HG02678 (cell line): ENCODE data around the gene BBS1.
"Not testable (repeated sequence)": the region's sequence is repeated elsewhere in the genome, so short reads cannot be mapped to it uniquely, and the experiment has no call there.

Experiments used
- ATAC-seq: cut with Tn5 transposase; IDR thresholded peaks from one replicate; pipeline ENCODE4 v1.9.1; 2021; ENCODE audit warnings: mild to moderate bottlenecking, moderate library complexity; ENCODE audit not compliant: unreplicated experiment

BBS1 gene

DNA sequence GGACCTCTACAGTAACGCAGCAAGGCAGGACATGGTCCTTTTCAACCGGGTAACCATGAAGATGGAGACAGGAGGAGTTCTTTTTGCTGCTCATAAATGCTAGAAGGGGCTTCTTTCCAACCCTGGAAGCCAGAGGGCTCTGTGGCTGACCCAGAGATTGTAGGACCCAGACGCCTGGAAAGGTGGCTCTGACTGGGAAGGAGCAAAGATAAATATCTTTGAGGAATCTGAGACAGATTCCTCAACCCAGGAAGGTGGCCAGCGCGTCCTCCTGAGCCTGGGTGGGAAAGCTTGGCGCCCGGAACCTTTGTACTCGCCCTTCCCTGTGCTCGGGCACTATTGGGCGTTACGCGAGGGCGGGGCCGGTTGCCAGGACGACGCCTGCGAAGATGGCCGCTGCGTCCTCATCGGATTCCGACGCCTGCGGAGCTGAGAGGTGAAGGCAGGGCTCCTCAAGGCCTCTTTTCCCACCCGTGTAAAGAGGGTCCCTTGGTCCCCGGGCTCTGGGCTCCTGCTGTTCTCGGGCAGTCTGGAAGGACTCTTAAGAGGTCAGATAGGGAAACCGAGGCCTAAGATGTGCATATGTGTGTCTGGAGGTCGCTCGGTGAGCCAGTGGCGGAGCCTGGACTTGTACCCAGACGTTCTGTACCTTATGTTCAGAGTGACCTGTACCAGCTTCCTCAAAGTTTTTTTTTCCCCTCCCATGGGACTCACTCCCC lies at the start of gene BBS1:
Gene BBS1 (plus strand): TSS at position 365 of the 719 bp plus-strand sequence. CDS start 25 bp downstream, at position 390.
- ATAC-seq = peak; percentile 88

DNA sequence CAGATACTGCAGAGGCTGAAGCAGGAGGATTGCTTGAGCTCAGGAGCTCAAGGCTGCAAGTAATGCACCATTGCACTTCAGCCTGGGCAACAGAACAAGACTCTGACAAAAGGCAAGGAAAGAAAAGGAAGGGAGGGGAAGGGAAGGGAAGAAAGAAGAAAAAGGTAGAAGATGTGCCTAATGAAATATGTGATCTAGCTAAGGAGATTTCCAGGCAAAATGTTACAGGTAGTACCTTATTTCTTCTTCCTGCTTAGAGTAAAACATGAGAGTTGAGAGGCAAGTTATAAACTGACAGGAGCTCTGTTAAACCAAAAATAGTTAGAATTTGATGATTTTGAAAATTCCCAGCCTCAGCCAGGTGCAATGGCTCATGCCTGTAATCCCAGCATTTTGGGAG lies 48.4 kb upstream of the BBS1 start:
- no peak for ATAC-seq

DNA sequence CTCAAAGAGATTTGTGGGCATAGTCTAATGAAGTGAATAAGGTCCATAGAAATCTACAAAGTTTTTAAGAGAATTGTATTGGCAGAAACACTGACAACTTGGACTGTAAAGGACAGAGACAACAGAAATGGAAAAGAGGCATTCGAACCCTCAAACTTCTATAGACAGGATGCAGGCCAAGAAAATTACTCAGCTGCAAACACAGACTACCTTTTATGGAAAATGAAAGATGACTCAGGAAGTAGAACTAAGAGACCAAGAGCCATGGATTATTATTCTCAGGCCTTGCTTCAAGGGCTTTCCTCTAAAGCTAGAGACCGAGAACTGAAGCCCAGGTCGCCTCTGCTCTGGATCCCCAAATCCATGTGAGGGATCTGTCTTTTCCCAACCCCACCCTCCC lies 47.5 kb upstream of the BBS1 start:
- ATAC-seq = no peak

DNA sequence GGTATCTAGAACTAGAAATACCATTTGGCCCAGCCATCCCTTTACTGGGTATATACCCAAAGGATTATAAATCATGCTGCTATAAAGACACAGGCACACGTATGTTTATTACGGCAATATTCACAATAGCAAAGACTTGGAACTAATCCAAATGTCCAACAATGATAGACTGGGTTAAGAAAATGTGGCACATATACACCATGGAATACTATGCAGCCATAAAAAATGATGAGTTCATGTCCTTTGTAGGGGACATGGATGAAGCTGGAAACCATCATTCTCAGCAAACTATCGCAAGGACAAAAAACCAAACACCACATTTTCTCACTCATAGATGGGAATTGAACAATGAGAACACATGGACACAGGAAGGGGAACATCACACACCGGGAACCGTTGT lies 46.3 kb upstream of the BBS1 start:
- ATAC-seq = not testable (repeated sequence)

DNA sequence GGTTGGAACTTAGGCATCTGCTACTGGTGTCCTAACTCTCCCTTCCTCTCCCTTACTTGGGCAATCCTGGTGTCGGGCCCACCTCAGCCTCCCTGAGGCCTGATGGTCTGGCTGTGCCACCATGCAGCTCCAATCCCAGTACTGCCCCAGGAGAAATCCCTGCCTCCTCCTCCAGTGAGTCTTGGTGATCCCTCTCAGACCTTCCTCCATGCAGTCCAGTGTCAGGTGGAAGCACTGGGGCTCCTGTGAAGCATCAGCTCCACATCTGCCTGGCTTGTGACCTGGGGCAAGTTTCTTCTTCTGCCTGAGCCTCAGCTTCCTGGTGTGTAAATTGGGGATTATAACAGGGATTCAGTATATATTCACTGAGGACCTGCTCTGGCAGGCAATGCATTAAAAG lies 45.5 kb upstream of the BBS1 start:
- no peak for ATAC-seq

DNA sequence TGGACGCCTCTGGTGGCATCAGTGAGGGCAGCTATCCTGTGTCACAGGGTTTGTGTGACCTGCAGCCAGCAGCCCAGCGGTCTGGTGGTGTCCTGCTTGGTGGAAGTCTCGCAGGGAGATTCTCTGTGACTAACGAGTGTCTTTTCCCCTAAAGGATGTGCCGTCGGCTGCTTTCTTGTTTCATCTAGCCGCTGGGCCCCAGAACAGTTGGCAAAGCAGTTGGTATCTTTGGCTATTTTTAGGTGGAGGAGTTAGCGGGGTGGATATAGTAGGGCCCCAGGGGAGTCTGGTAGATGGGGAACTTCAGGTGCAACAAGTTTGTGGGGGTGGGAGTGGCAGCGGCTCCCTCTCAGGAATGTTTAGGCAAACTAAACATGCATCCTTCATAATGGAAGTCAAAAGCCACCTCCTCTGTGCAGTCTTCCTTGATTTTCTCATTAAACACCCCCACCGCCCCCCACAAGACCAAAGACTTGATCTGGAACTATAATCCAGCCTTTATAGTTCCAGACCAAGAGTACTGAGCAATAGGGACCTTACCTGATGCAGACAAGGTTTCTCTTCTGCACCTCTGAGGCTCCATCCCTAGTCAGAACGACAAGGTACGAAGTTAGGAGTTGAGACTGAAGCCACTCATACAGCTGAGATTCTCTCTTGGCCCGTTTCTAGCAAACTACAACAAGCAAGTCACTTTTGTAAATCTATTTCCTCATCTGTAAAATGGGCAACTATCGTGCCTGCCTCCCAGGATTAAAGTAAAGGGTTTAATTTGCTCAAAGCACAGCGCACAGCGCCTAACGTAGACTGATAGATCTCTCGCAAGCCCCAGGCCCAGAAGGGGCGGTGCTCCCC lies 44.8 kb upstream of the BBS1 start:
- no peak for ATAC-seq

DNA sequence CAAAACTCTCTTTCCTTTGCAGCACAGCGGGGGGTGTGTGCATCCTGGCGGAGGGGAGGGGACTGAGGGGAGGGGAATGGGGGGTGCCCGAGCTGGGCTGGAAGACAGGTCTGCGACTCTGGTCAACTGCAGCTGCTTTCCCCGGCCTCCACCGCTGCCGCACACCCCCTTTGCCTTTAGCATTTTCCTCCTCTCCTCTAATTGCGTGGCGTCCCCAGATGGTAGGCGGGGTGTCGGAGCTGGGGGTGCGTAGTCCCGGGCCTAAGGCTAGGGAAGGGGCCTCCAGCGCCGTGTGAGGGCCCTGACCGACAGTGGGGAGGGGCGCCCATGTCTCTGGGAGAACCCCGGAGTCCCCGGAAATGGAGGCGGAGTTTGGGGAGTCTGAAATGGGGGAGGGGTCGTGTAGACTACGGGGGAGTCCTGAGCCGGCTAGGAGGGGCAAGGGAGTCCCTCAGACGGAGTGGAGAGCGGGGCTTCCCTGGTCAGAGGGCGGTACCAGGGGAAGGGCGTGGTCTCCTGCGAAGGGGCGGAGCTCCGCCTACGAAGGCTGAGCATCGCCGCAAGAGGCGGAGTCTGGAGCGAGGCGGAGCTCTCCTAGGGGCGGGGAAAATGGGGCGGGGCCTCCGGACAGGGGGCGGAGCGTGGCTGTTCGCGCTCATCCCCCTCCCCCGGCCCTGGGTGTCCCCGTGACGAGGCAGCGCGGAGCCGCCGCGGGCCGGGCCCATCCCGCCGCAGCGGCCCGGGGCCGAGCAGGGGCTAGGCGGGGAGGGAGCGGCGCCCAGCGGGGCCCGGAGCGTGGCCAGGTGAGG lies 44.0 kb upstream of the BBS1 start, which contains the start of gene PELI3:
Gene PELI3 (plus strand): TSS at position 681 of the 809 bp plus-strand sequence. CDS start 1,224 bp downstream, outside the sequence.
- ATAC-seq = peak; percentile 86

DNA sequence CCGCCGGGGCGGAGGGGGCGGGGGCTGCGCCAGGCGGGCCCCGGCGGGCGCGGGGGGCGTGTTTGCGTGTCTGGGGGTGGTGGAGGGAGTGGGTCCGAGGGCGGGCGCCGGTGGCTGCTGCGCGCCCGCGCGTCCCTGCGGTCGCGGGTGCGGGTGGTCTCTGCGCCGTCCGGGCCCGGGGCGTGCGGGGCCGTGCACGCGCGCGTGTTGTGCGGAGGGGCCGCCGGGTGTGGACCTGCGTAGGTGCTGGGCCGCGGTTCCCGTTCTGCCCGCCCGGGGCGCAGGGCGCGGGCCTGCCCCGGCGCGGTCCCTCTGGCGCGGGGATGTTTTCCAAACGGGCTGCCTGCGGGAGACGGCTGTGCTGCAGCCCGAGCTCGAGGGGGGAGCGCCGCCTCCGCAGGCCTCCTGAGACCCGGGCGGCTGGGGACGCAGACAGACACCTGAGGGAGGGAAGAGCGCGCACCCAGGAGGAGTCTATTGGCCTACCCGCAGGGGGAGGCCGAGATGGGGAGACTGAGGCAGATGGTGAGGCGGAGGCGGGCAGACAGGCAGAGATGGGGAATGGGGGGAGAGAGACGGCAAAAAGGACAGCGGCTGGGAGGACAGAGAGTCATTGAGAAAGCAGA lies 43.3 kb upstream of the BBS1 start:
- ATAC-seq = peak; percentile 26

DNA sequence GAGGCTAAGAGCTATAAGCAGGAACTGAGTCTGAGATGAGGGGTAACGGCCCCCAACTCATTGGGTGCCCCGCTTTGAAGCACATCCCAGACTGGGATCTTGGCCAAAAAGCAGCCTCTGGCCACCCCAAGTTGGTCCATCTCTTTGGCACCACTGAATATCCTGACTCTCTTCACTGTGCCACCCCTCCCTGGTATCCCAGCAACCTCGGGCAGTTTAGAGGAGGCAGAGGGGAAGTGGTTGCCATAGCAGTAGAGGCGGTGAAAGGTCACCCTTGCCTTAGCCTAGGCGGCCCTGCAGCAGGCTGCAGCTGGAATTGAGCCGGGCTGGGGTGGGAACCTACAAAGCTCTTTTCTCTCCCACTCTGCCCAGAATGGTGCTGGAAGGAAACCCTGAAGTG lies 42.7 kb upstream of the BBS1 start:
- ATAC-seq = no peak

DNA sequence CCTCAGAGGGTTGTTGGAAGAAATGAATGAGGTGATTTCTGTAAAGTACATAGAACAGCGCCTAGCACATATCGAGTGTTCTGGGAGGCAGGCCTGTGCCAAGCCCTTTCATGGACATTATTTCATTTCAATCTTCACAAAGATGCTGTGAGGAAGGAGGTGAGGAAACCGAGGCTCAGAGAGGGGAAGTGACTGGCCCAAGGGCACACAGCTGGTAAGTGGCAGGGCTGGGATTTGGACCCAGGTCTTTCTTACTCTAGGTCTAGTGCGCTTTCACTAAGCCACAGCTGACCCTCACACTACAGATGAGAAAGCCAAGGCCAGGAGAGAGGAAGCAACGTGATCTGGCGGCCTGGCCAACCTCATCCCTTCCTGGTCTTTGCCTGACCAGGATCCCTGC lies 41.7 kb upstream of the BBS1 start:
- no peak for ATAC-seq

DNA sequence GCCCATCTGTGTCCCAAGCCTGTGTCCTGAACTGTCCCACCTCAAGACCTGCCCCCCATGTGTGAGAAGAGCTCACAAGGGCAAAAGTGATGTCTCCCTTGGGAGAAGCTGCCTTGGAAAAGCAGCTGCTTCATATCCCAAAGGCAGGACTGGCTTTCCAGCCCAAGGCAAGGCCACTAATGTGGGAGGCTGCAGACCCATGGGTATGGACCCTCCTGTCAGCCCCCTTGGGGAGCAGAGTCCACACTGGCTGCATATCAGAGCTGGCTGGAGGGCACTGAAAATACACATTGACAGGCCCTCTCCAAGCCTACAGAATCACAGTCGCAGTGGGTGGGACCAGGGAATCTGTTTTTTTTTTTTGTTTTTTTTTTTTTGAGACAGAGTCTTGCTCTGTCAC lies 41.0 kb upstream of the BBS1 start:
- no peak for ATAC-seq

DNA sequence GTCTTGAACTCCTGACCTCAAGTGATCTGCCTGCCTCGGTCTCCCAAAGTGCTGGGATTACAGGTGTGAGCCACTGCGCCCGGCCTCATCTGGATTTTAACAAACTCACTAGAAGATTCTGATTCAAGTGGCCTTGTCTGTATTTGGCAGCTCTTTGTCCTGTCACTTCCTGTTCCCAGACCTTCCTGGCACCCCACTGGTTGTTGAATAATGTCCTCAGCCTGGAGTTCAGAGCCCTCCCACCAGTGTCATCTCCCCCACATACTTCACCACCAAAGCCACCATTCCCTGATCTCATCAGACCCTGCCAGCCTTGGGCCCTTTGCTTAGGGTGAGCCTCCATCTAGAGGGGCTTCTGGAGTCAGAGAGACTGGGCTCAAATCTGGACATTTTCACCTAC lies 40.4 kb upstream of the BBS1 start:
- no peak for ATAC-seq

DNA sequence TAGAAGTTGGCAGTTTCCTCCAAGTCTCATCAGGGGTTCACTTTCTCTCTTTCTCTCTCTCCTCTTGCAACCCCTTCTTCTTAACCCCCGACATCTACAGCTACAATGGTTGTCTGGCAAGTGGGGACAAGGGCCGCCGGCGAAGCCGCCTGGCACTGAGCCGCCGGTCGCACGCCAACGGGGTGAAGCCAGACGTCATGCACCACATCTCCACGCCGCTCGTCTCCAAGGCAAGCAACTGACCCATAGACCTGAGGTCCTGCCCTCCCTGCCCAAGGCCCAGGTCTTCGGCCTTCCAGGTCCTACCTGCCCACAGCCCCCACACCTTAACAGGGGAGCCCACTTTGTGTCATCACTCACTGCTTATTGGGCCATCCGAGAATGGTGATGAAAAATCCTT lies 39.3 kb upstream of the BBS1 start:
- ATAC-seq = no peak

DNA sequence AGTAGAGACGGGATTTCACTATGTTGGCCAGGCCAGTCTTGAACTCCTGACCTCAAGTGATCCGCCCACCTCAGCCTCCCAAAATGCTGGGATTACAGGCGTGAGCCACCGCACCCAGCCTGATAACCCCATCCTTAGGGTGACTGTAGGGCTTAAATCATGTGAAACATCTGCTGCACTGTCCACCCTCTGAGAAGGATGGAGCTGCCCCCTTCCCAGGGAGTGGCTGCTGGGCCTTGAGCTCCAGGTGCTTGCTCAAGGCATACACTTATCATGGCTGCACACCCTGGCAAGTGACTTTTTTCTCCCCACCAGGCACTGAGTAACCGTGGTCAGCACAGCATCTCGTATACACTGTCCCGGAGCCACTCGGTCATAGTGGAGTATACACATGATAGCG lies 38.4 kb upstream of the BBS1 start:
- no peak for ATAC-seq

DNA sequence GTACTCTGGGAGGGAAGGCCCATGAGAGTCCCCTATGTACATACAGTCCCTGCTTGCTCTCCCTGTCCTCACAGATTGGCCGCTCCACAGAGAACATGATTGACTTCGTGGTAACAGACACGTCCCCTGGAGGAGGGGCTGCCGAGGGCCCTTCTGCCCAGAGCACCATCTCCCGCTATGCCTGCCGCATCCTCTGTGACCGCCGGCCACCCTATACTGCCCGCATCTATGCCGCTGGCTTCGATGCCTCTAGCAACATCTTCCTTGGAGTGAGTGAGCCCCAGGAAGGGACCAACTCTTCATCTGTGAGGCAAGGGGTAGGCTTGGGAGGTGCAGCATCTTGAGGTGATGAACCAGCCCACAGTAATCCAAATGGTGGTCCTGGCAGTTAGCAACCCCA lies 37.3 kb upstream of the BBS1 start:
- no peak for ATAC-seq

DNA sequence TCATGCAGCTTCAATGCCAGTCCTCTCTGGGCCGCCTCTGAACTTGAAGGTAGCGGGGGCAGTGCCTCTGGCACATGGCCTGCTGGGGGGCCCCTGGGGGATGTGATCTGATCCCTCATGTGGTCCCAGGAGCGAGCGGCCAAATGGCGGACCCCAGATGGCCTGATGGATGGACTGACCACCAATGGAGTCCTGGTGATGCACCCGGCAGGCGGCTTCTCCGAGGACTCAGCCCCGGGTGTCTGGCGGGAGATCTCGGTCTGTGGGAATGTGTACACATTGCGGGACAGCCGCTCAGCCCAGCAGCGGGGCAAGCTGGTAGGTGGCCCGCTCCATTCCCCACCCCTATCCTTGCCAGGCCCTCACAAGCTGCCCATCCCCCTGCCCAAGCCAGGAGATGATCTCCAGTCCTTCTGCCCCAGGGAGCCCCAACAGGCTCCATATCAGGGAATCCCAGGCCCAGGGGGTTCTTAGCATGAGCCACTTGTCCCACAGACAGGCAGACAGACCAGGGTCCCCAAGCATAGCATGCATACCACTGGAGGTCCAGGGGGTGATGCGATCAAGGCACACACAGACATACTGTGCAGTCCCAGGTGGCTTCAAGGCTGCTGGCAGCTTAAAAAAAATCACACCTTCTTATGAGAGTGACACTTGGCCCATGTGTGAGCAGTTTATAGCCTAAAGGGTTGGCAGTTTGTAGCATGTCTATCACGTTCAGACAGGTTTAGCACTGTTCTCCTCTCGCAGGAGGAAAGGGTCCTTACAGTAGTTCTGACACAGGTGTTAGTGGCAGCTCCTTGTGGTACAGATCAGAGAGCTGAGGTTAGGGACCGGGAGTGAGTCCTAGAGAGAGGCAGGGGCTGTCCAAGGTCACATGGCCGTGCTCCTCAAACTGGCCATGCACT lies 36.6 kb upstream of the BBS1 start:
- ATAC-seq = no peak

DNA sequence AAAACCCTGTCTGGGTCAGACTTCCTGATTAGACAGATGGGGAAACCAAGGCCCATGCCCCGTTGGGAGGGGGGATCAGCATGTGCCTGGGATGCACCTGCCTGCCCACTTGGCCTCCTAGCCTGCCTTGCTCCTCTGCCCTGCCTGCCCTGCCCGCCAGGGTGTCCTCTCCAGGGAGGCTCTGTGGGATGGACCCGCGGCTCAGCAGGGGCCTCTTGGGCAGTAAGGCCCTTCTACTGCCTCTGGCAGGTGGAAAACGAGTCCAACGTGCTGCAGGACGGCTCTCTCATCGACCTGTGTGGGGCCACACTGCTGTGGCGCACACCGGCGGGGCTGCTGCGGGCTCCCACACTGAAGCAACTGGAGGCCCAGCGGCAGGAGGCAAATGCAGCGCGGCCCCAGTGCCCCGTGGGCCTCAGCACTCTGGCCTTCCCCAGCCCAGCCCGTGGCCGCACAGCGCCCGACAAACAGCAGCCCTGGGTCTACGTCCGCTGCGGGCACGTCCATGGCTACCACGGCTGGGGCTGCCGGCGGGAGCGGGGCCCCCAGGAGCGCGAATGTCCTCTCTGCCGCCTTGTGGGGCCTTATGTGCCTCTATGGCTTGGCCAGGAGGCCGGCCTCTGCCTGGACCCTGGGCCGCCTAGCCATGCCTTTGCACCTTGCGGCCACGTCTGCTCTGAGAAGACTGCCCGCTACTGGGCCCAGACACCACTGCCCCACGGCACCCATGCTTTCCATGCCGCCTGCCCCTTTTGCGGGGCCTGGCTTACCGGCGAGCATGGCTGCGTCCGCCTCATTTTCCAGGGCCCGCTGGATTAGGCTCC lies 34.9 kb upstream of the BBS1 start:
- ATAC-seq = no peak

DNA sequence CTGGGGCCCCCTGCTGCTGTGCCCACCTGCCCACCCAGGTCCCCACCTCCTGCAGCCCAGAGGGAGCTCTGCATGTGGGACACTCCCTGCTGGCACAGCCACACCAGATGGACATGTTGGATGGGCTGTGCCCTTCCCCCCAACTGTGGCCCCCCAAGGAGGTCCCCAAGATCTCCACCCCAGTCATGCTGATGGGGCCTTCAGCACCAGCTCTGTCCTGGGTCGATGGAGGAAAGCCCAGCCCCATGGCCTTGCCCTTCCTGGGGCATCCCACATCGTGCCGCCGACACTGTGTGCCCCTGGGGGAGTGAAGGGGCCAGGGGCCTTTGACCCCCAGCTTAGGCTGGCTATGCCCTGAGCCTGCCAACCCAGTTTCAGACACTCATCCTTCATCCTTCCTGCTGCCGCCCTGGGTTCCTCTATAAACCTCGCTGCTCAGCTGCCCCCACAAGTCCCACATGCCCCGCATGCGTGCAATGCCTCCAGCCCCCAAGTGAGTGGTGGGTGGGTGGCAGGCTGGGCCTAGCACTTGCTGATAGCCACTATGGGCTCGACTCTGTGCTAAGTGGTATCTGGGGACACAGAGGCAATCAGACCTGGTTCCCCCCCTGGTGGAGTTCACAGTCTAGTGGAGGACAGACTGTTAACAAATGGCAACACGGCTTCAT lies 34.1 kb upstream of the BBS1 start:
- ATAC-seq = no peak
